ENCODE measurements around the gene TM4SF1. TPM values are rescaled to one million over a fixed set of nuclear protein-coding genes. Genes with fewer than 3 reads are reported as not detected.

Gene TM4SF1
- total and polyA plus RNA-seq, 9 of the 15 experiments (the other 6 are each of a cell fraction or from before 2014, with no cell fraction given) = 0.06 to 0.44 (median 0.08) TPM; not detected in 4

DNA sequence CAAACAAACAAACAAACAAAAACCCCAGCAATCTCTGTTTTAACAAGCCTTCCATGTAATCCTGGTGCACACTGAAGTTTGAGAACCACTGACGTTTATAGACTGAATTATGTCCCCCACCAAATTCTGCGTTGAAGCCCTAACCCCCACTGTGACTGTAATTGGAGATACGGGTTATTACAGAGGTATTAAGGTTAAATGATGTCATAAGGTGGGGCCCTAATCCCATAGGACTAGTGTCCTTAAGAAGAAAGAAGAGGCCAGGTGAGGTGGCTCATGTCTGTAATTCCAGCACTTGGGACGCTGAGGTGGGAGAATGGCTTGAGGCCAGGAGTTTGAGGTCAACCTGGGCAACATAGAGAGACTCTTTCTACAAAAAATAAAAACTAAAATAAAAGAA is 42.4 kb upstream of the TM4SF1 start (continued):
- TF ChIP-seq, protein P1, sequence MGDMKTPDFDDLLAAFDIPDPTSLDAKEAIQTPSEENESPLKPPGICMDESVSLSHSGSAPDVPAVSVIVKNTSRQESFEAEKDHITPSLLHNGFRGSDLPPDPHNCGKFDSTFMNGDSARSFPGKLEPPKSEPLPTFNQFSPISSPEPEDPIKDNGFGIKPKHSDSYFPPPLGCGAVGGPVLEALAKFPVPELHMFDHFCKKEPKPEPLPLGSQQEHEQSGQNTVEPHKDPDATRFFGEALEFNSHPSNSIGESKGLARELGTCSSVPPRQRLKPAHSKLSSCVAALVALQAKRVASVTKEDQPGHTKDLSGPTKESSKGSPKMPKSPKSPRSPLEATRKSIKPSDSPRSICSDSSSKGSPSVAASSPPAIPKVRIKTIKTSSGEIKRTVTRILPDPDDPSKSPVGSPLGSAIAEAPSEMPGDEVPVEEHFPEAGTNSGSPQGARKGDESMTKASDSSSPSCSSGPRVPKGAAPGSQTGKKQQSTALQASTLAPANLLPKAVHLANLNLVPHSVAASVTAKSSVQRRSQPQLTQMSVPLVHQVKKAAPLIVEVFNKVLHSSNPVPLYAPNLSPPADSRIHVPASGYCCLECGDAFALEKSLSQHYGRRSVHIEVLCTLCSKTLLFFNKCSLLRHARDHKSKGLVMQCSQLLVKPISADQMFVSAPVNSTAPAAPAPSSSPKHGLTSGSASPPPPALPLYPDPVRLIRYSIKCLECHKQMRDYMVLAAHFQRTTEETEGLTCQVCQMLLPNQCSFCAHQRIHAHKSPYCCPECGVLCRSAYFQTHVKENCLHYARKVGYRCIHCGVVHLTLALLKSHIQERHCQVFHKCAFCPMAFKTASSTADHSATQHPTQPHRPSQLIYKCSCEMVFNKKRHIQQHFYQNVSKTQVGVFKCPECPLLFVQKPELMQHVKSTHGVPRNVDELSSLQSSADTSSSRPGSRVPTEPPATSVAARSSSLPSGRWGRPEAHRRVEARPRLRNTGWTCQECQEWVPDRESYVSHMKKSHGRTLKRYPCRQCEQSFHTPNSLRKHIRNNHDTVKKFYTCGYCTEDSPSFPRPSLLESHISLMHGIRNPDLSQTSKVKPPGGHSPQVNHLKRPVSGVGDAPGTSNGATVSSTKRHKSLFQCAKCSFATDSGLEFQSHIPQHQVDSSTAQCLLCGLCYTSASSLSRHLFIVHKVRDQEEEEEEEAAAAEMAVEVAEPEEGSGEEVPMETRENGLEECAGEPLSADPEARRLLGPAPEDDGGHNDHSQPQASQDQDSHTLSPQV (IDR thresholded peaks at IDR 0.05) = no peak
- TF ChIP-seq, protein P2, sequence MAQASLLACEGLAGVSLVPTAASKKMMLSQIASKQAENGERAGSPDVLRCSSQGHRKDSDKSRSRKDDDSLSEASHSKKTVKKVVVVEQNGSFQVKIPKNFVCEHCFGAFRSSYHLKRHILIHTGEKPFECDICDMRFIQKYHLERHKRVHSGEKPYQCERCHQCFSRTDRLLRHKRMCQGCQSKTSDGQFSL (CRISPR knock-in tag; IDR thresholded peaks at IDR 0.05) = no peak
- TF ChIP-seq, protein P2 (tag; IDR thresholded peaks at IDR 0.05) = no peak
- no peak for TF ChIP-seq ZNF79 (CRISPR knock-in tag; IDR thresholded peaks at IDR 0.05; ENCODE audit: low read depth)
- TF ChIP-seq, protein P3, sequence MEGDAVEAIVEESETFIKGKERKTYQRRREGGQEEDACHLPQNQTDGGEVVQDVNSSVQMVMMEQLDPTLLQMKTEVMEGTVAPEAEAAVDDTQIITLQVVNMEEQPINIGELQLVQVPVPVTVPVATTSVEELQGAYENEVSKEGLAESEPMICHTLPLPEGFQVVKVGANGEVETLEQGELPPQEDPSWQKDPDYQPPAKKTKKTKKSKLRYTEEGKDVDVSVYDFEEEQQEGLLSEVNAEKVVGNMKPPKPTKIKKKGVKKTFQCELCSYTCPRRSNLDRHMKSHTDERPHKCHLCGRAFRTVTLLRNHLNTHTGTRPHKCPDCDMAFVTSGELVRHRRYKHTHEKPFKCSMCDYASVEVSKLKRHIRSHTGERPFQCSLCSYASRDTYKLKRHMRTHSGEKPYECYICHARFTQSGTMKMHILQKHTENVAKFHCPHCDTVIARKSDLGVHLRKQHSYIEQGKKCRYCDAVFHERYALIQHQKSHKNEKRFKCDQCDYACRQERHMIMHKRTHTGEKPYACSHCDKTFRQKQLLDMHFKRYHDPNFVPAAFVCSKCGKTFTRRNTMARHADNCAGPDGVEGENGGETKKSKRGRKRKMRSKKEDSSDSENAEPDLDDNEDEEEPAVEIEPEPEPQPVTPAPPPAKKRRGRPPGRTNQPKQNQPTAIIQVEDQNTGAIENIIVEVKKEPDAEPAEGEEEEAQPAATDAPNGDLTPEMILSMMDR (IDR thresholded peaks at IDR 0.05 in 2 of 3, conservative IDR thresholded peaks at IDR 0.05 in 1 of 3; ENCODE audit: insufficient read depth in 2 of 3, low read depth in 1 of 3, low read length in 3 of 3) = no peak
- TF ChIP-seq JUN (IDR thresholded peaks at IDR 0.05; ENCODE audit: borderline replicate concordance, low read depth, low read length) = no peak
- TF ChIP-seq JUN (CRISPR knock-in tag; IDR thresholded peaks at IDR 0.05; ENCODE audit: borderline replicate concordance) = no peak
- TF ChIP-seq TCF7 (IDR thresholded peaks at IDR 0.05; ENCODE audit: borderline replicate concordance) = no peak
